IgD-negative memory B cell (primary cell): Measurements from ENCODE around the gene LYPD4. TPM values are rescaled to one million over a fixed set of nuclear protein-coding genes. Genes with fewer than 3 reads are reported as not detected.

Experiments used
- polyA plus RNA-seq: library from polyadenylated mRNA; unstranded; fragments of 300-500 nt; fragmentation: Illumina TruSeq; gene quantifications from one replicate; pipeline ENCODE4 v1.2.3, GENCODE V29; 2021

The LYPD4 gene
- polyA plus RNA-seq, 1 donor from 2014 or later = not detected

Other genes with a start within 250 kb of the LYPD4 start
- not detected for gene CEACAM4, start 217.6 kb downstream of the LYPD4 start, polyA plus RNA-seq
- gene CEACAM7, start 156.4 kb downstream of the LYPD4 start, polyA plus RNA-seq = not detected
- not detected for gene CEACAM5, start 136.1 kb downstream of the LYPD4 start, polyA plus RNA-seq
- gene CEACAM6, start 89.2 kb downstream of the LYPD4 start, polyA plus RNA-seq = not detected
- not detected for gene CEACAM3, start 48.1 kb downstream of the LYPD4 start, polyA plus RNA-seq
- gene DMRTC2, start 359 bp upstream of the LYPD4 start, polyA plus RNA-seq = not detected
- 7,882 TPM for gene RPS19, start 15.6 kb upstream of the LYPD4 start, polyA plus RNA-seq
- gene CD79A, start 32.6 kb upstream of the LYPD4 start, polyA plus RNA-seq = 3,141 TPM
- gene ARHGEF1, start 38.5 kb upstream of the LYPD4 start, polyA plus RNA-seq = 203 TPM
- gene ERFL, start 83.8 kb upstream of the LYPD4 start, polyA plus RNA-seq = not detected
- 178 TPM for gene RABAC1, start 114.6 kb upstream of the LYPD4 start, polyA plus RNA-seq
- gene ATP1A3, start 149.5 kb upstream of the LYPD4 start, polyA plus RNA-seq = 1.2 TPM
- not detected for gene GRIK5, start 225.5 kb upstream of the LYPD4 start, polyA plus RNA-seq
- 24.8 TPM for gene ZNF574, start 231.5 kb upstream of the LYPD4 start, polyA plus RNA-seq